SW480 (cell line): Measurements from ENCODE around the gene JSRP1.
A peak's percentile ranks its signal among the peaks of the same experiment; 100 is the strongest.

Source experiments
- DNase-seq: peaks from one replicate; pipeline ENCODE4 v3.0.0-alpha.2; 2016; ENCODE audit warnings: low spot score

Gene JSRP1

GRCh38 chr19:2246801-2247361 is 9.3 kb downstream of the JSRP1 start:
- no peak for DNase-seq

GRCh38 chr19:2246014-2246620 is 10.1 kb downstream of the JSRP1 start:
- no peak for DNase-seq

GRCh38 chr19:2245273-2245672 is 10.9 kb downstream of the JSRP1 start:
- no peak for DNase-seq

- DNase-seq = no peak
These were observed 11.7 kb downstream of the JSRP1 start for GRCh38 chr19:2244486-2244885.

GRCh38 chr19:2244125-2244411 is 12.1 kb downstream of the JSRP1 start:
- no peak for DNase-seq

GRCh38 chr19:2243274-2244124 is 12.7 kb downstream of the JSRP1 start:
- no peak for DNase-seq

- no peak for DNase-seq
These were observed 13.4 kb downstream of the JSRP1 start for GRCh38 chr19:2242816-2243215.

GRCh38 chr19:2242092-2242537 is 14.1 kb downstream of the JSRP1 start:
- no peak for DNase-seq

- DNase-seq = no peak
These were observed 15.1 kb downstream of the JSRP1 start for GRCh38 chr19:2240881-2241760.

- DNase-seq = no peak
These were observed 16.1 kb downstream of the JSRP1 start for GRCh38 chr19:2239771-2240770.

- no peak for DNase-seq
These were observed 17.0 kb downstream of the JSRP1 start for GRCh38 chr19:2239173-2239572.

- DNase-seq = no peak
These were observed 18.4 kb downstream of the JSRP1 start for GRCh38 chr19:2237869-2238153.

GRCh38 chr19:2237051-2237868 is 19.0 kb downstream of the JSRP1 start:
- no peak for DNase-seq

GRCh38 chr19:2236314-2237050 is 19.7 kb downstream of the JSRP1 start, which contains the start of the genes PLEKHJ1 and SF3A2:
Gene PLEKHJ1, minus strand, starts transcription at chr19:2236329. Its CDS starts 81 bp downstream, at chr19:2236248.
Gene SF3A2, plus strand, starts transcription at chr19:2236824. Its CDS starts 6,595 bp downstream, at chr19:2243419.
- peak; percentile 92 for DNase-seq

GRCh38 chr19:2236064-2236313 is 20.2 kb downstream of the JSRP1 start:
- no peak for DNase-seq

GRCh38 chr19:2235381-2236063 is 20.7 kb downstream of the JSRP1 start:
- peak; percentile 48 for DNase-seq

- no peak for DNase-seq
These were observed 21.2 kb downstream of the JSRP1 start for GRCh38 chr19:2234996-2235380.

- no peak for DNase-seq
These were observed 22.5 kb downstream of the JSRP1 start for GRCh38 chr19:2233601-2234280.
